HepG2 (cell line): ENCODE data around the gene DIP2C. TPM values are rescaled to one million over a fixed set of nuclear protein-coding genes. Genes with fewer than 3 reads are reported as not detected.
A peak's percentile ranks its signal among the peaks of the same experiment; 100 is the strongest.

Source experiments
- ATAC-seq: fragments of 200-7000 bp; cut with Tn5 transposase; 3 replicates; pipeline ENCODE4 v1.9.1; 2020; ENCODE audit warnings: mild to moderate bottlenecking, moderate library complexity
- BruUV-seq: library from RNA; stranded (reverse); fragments of 400-500 nt; replicated peaks from 2 replicates; lab custom pipeline; 2021; lab: Mats Ljungman, UMichigan
- CTCF ChIA-PET: fragments of 300-600 bp; formaldehyde crosslinking; extraction: SDS; loops from one replicate; lab custom pipeline; 2021; ENCODE audit warnings: low total read pairs, inconsistent platforms, low intra/inter-chr PET ratio; lab: Yijun Ruan, JAX
- POLR2A ChIA-PET: fragments of 350-600 bp; sonication (Branson Sonifier 250); formaldehyde crosslinking; loops from one replicate; lab custom pipeline; 2020; ENCODE audit warnings: antibody characterized with exemption, inconsistent platforms; lab: Yijun Ruan, JAX
- DNase-seq: peaks from one replicate; pipeline ENCODE4 v3.0.0-alpha.2; 2015; ENCODE audit warnings: low spot score
- FAIRE-seq: peaks from 3 replicates; lab custom pipeline; 2011; peaks lifted over from hg19 to GRCh38; lab: Jason Lieb, UNC
- H2AFZ ChIP-seq: one replicate; pipeline ENCODE4 v1.6.1; 2011; ENCODE audit warnings: low read length, inconsistent platforms
- H3K27ac ChIP-seq: fragments of 300-600 bp; 3 replicates; pipeline ENCODE4 v1.8.0; 2011; ENCODE audit warnings: mixed run types, mild to moderate bottlenecking, mixed read lengths, low read length, inconsistent platforms; ENCODE audit not compliant: insufficient read depth; ENCODE audit errors: extremely low read length
- H3K27me3 ChIP-seq, 2 experiments: fragments of 200-600 bp in 1 of 2; 2 replicates in 1 of 2; 3 replicates in 1 of 2; pipeline versions ENCODE4 v1.6.0 to v1.8.0; 2011; ENCODE audit warnings: low read length in 2 of 2, mild to moderate bottlenecking in 2 of 2, moderate library complexity in 2 of 2, inconsistent platforms in 1 of 2; ENCODE audit not compliant: insufficient read depth in 2 of 2, control insufficient read depth in 1 of 2
- H3K36me3 ChIP-seq, 2 experiments: fragments of 200-600 bp in 1 of 2; replicated peaks in 1 of 2; 2 replicates in 1 of 2; 3 replicates in 1 of 2; pipeline versions ENCODE4 v1.5.1 to v1.8.0; 2011; ENCODE audit warnings: low read length in 2 of 2, inconsistent platforms in 1 of 2; ENCODE audit not compliant: insufficient read depth in 2 of 2, control insufficient read depth in 1 of 2
- H3K4me1 ChIP-seq: 2 replicates; pipeline ENCODE4 v1.5.1; 2012; ENCODE audit warnings: low read length, inconsistent platforms; ENCODE audit not compliant: insufficient read depth
- H3K4me2 ChIP-seq: 2 replicates; pipeline ENCODE4 v1.6.0; 2011; ENCODE audit warnings: low read depth, low read length, inconsistent platforms
- H3K4me3 ChIP-seq, 3 experiments: fragments of 200-600 bp in 1 of 3; sonication (generic), shearing (Covaris generic) in 1 of 3; replicated peaks in 1 of 3; 2 replicates each; pipeline ENCODE4 v1.5.1; 2011 to 2016; ENCODE audit warnings: low read length in 3 of 3, inconsistent platforms in 2 of 3, low read depth in 2 of 3, mild to moderate bottlenecking in 2 of 3, control low read depth in 1 of 3, mixed read lengths in 1 of 3; ENCODE audit not compliant: insufficient read depth in 1 of 3
- H3K79me2 ChIP-seq: one replicate; pipeline ENCODE4 v1.6.1; 2011; ENCODE audit warnings: low read length, inconsistent platforms; ENCODE audit not compliant: insufficient read depth
- H3K9ac ChIP-seq: 2 replicates; pipeline ENCODE4 v1.6.0; 2011; ENCODE audit warnings: mild to moderate bottlenecking, low read depth, low read length, inconsistent platforms; ENCODE audit not compliant: insufficient read depth
- H3K9me3 ChIP-seq: 2 replicates; pipeline ENCODE4 v1.5.1; 2012; ENCODE audit warnings: mild to moderate bottlenecking, low read length
- H4K20me1 ChIP-seq: 2 replicates; pipeline ENCODE4 v1.6.0; 2011; ENCODE audit warnings: inconsistent platforms, mild to moderate bottlenecking, low read length, moderate library complexity; ENCODE audit not compliant: insufficient read depth
- ARID4A ChIP-seq: sonication (generic); formaldehyde crosslinking; IDR thresholded peaks from 2 replicates; pipeline ENCODE4 v1.5.0; 2020; ENCODE audit warnings: mild to moderate bottlenecking, missing genetic modification reagents, borderline replicate concordance
- FOXA1 ChIP-seq, 2 experiments: fragments of 450-650 bp in 1 of 2; sonication (generic) in 1 of 2; formaldehyde crosslinking in 1 of 2; IDR thresholded peaks; 2 replicates each; pipeline versions ENCODE4 v1.4.0 to v1.6.1; 2016 to 2020; ENCODE audit warnings: missing genetic modification reagents in 1 of 2
- FOXK1 ChIP-seq: sonication (generic); formaldehyde crosslinking; IDR thresholded peaks from 2 replicates; pipeline ENCODE4 v1.4.0; 2020; ENCODE audit warnings: low read depth, missing genetic modification reagents, borderline replicate concordance
- FOXP4 ChIP-seq: sonication (generic); formaldehyde crosslinking; IDR thresholded peaks from 2 replicates; pipeline ENCODE4 v1.4.0; 2020; ENCODE audit warnings: missing genetic modification reagents
- GZF1 ChIP-seq: sonication (generic); formaldehyde crosslinking; IDR thresholded peaks from 2 replicates; pipeline ENCODE4 v1.5.1; 2020; ENCODE audit warnings: mild to moderate bottlenecking, missing genetic modification reagents
- HHEX ChIP-seq: IDR thresholded peaks from 2 replicates; pipeline ENCODE4 v1.6.1; 2016; ENCODE audit warnings: control low read depth
- HNRNPLL ChIP-seq: fragments of 200-400 bp; formaldehyde crosslinking; IDR thresholded peaks from 2 replicates; pipeline ENCODE4 v1.6.1; 2017; ENCODE audit warnings: mild to moderate bottlenecking, low read depth, low read length; ENCODE audit not compliant: poor library complexity, severe bottlenecking
- HOXA3 ChIP-seq: sonication (generic); formaldehyde crosslinking; IDR thresholded peaks from 2 replicates; pipeline ENCODE4 v1.5.0; 2020; ENCODE audit warnings: missing genetic modification reagents
- MAFF ChIP-seq: IDR thresholded peaks from 2 replicates; pipeline ENCODE4 v1.6.1; 2011; ENCODE audit warnings: low read depth, low read length, improper control_type of control experiment
- MAX ChIP-seq: IDR thresholded peaks from 2 replicates; pipeline ENCODE4 v1.6.1; 2012; ENCODE audit warnings: inconsistent platforms
- MXD1 ChIP-seq: sonication (generic); formaldehyde crosslinking; IDR thresholded peaks from 2 replicates; pipeline ENCODE4 v1.4.0; 2020; ENCODE audit warnings: mild to moderate bottlenecking, missing genetic modification reagents
- RNF2 ChIP-seq: fragments of 450-650 bp; conservative IDR thresholded peaks from 2 replicates; pipeline ENCODE4 v1.6.1; 2016; ENCODE audit warnings: low read depth
- SAP130 ChIP-seq: IDR thresholded peaks from 2 replicates; pipeline ENCODE4 v1.6.1; 2016; ENCODE audit warnings: low read depth
- TCF7 ChIP-seq: sonication (generic); IDR thresholded peaks from 2 replicates; pipeline ENCODE4 v1.6.1; 2016; ENCODE audit warnings: antibody characterized with exemption, low read depth
- ZC3H13 ChIP-seq: sonication (generic); formaldehyde crosslinking; IDR thresholded peaks from 2 replicates; pipeline ENCODE4 v1.8.1; 2023; ENCODE audit warnings: mild to moderate bottlenecking, missing genetic modification reagents, moderate library complexity
- WGBS: methylation state at CpG from one replicate; pipeline ENCODE4 v1.1.6; 2017; ENCODE audit warnings: low lambda C conversion rate; 5-methylcytosine and 5-hydroxymethylcytosine counted together
- in situ Hi-C: cut with HindIII; loops from 2 replicates; pipeline ENCODE4 v1.10.0; 2017; ENCODE audit warnings: low pct_unique_long_range_greater_than_20kb; ENCODE audit not compliant: extremely low pct_ligation_motif_present
- intact Hi-C: fragments of 100-400 bp; cut with micrococcal nuclease; formaldehyde crosslinking; loops from one replicate; pipeline ENCODE4 v1.10.0; 2022; ENCODE audit not compliant: unreplicated experiment
- polyA plus RNA-seq, 8 experiments: library from polyadenylated mRNA; depleted of rRNA in 3 of 8; stranded (reverse) in 7 of 8; unstranded in 1 of 8; fragments of >200 nt; fragmentation: Illumina TruSeq in 4 of 8; extraction: Trizol in 4 of 8; gene quantifications; 2 replicates each; pipeline versions ENCODE4 v1.2.1 to v1.2.3, GENCODE V29; 2011 to 2016; ENCODE audit warnings: low read depth in 4 of 8, missing spikeins in 1 of 8, mixed read lengths in 1 of 8; ENCODE audit not compliant: insufficient read depth in 1 of 8
- total RNA-seq, 5 experiments: library from RNA; depleted of rRNA; stranded (reverse); fragments of >200 nt; fragmentation: Illumina TruSeq; extraction: Trizol; gene quantifications; 2 replicates each; pipeline ENCODE4 v1.2.3, GENCODE V29; 2016; ENCODE audit warnings: low read depth in 1 of 5

The DIP2C gene
- total and polyA plus RNA-seq, 2 of the 13 experiments (the other 11 are each of a cell fraction or from before 2014, with no cell fraction given): 2.2 to 2.7 TPM

GRCh38 chr10:514137-514671, 175.3 kb downstream of the DIP2C start:
- ChIA-PET POLR2A (no interaction called here), CTCF (interaction anchor here (0.7 kb wide), 1 partner anchor 280 kb away, joined by 3 read pairs; no protein-coding TSS in a partner anchor)
- intact Hi-C loops: no loop called here
- 18% methylated on average over 9 of the region's 22 CpGs for WGBS
- no peaks in the 10 kb centered on the region for H3K36me3 ChIP-seq
- H3K9ac ChIP-seq: no peak overlapping the region
- peaks cover 33% of the 10 kb centered on the region for H3K4me1 ChIP-seq
- no peaks in the 10 kb centered on the region for H3K9me3 ChIP-seq
- peak overlapping the region in 1 of 3 experiments; percentile 20; a peak in 1 of 6 replicates for H3K4me3 ChIP-seq
- peak; percentile 88 for ATAC-seq
- FAIRE-seq: peak; percentile 8
- in situ Hi-C loops: loop anchor here (5.0 kb wide), 1 partner anchor 273 kb away; no protein-coding TSS in a partner anchor
- peak overlapping the region; percentile 64 for H3K4me2 ChIP-seq
- H2AFZ ChIP-seq: no peak overlapping the region
- peak; percentile 70 for DNase-seq
- BruUV-seq: no TSS peak
- no peak overlapping the region for H3K27ac ChIP-seq
- no peaks in the 10 kb centered on the region for H3K79me2 ChIP-seq
- no peaks in the 10 kb centered on the region; the same call in none of the 2 replicates for H4K20me1 ChIP-seq
- H3K27me3 ChIP-seq: no peaks in the 10 kb centered on the region
- TF ChIP-seq FOXP4 (CRISPR knock-in tag): no peak
- 0 out of 2 replicates have a peak, but pooled peaks have one; percentile 41 for TF ChIP-seq RNF2
- 0 out of 2 replicates have a peak, but pooled peaks have one; percentile 15 for TF ChIP-seq ZC3H13
- TF ChIP-seq MAFF: no peak
- TF ChIP-seq FOXA1 (IDR thresholded peaks at IDR 0.05): no peak
- peak; percentile 77 for TF ChIP-seq FOXA1 (CRISPR knock-in tag; IDR thresholded peaks at IDR 0.05)
- TF ChIP-seq SAP130 (CRISPR knock-in tag): 0 out of 2 replicates have a peak, but pooled peaks have one; percentile 26
- peak; percentile 34; the same call in 1 of the 2 replicates for TF ChIP-seq FOXK1
- TF ChIP-seq HNRNPLL: peak; percentile 32
- TF ChIP-seq GZF1 (CRISPR knock-in tag): 0 out of 2 replicates have a peak, but pooled peaks have one; percentile 7
- TF ChIP-seq ARID4A: peak; percentile 51; the same call in 1 of the 2 replicates
- TF ChIP-seq MXD1 (CRISPR knock-in tag): no peak
- TF ChIP-seq HHEX: peak; percentile 63; the same call in 1 of the 2 replicates
- TF ChIP-seq TCF7: no peak
- peak; percentile 35; the same call in 1 of the 2 replicates for TF ChIP-seq HOXA3
- peak; percentile 33 for TF ChIP-seq MAX
